GM23338 (cell line): ENCODE data around the gene MYO1A. TPM values are rescaled to one million over a fixed set of nuclear protein-coding genes. Genes with fewer than 3 reads are reported as not detected.

Source experiments
- ATAC-seq: fragments of 200-7000 bp; cut with Tn5 transposase; 3 replicates; pipeline ENCODE4 v1.9.1; 2020
- DNase-seq: peaks from one replicate; pipeline ENCODE4 v3.0.0-alpha.2; 2015; ENCODE audit warnings: low spot score
- H2AFZ ChIP-seq: fragments of 200-600 bp; sonication (generic); 2 replicates; pipeline ENCODE4 v1.8.0; 2016; ENCODE audit warnings: antibody characterized with exemption, mild to moderate bottlenecking, moderate library complexity
- H3F3A ChIP-seq: fragments of 200-600 bp; sonication (generic); replicated peaks from 2 replicates; pipeline ENCODE4 v1.8.0; 2017; ENCODE audit warnings: antibody characterized with exemption, mixed run types, low read depth
- H3K27ac ChIP-seq: fragments of 200-600 bp; sonication (generic); 2 replicates; pipeline ENCODE4 v1.6.1; 2016; ENCODE audit warnings: low read depth
- H3K27me3 ChIP-seq: fragments of 200-600 bp; sonication (generic); 2 replicates; pipeline ENCODE4 v1.8.0; 2016; ENCODE audit warnings: mild to moderate bottlenecking, mixed run types, moderate library complexity; ENCODE audit not compliant: insufficient read depth
- H3K36me3 ChIP-seq: fragments of 200-600 bp; sonication (generic); 2 replicates; pipeline ENCODE4 v1.8.0; 2016; ENCODE audit warnings: mild to moderate bottlenecking; ENCODE audit not compliant: insufficient read depth
- H3K4me1 ChIP-seq: fragments of 200-600 bp; sonication (generic); 2 replicates; pipeline ENCODE4 v1.8.0; 2016; ENCODE audit warnings: mild to moderate bottlenecking, moderate library complexity; ENCODE audit not compliant: insufficient read depth
- H3K4me2 ChIP-seq: fragments of 200-600 bp; sonication (generic); 2 replicates; pipeline ENCODE4 v1.7.1; 2017; ENCODE audit warnings: mixed run types
- H3K4me3 ChIP-seq: fragments of 200-600 bp; sonication (generic); 2 replicates; pipeline ENCODE4 v1.6.1; 2016; ENCODE audit warnings: mixed run types
- H3K79me2 ChIP-seq: fragments of 200-600 bp; sonication (generic); replicated peaks from 2 replicates; pipeline ENCODE4 v1.8.0; 2017; ENCODE audit warnings: mild to moderate bottlenecking; ENCODE audit not compliant: insufficient read depth
- H3K9me2 ChIP-seq: fragments of 200-600 bp; sonication (generic); 2 replicates; pipeline ENCODE4 v1.8.0; 2017; ENCODE audit not compliant: insufficient read depth
- H4K20me1 ChIP-seq: fragments of 200-600 bp; sonication (generic); replicated peaks from 2 replicates; pipeline ENCODE4 v1.8.0; 2017; ENCODE audit warnings: mild to moderate bottlenecking; ENCODE audit not compliant: insufficient read depth
- H3K27ac Mint-ChIP-seq: 2 replicates; pipeline ENCODE4 v1.8.0; 2020; ENCODE audit warnings: inconsistent platforms, mild to moderate bottlenecking, moderate library complexity, mixed read lengths
- H3K27me3 Mint-ChIP-seq: 3 replicates; pipeline ENCODE4 v1.8.0; 2022; ENCODE audit warnings: low read depth, mild to moderate bottlenecking, moderate library complexity, mixed read lengths, inconsistent platforms; ENCODE audit not compliant: insufficient read depth, poor library complexity
- H3K36me3 Mint-ChIP-seq: 3 replicates; pipeline ENCODE4 v1.8.0; 2021; ENCODE audit warnings: low read depth, mild to moderate bottlenecking, inconsistent platforms, moderate library complexity, mixed read lengths
- H3K4me1 Mint-ChIP-seq: 3 replicates; pipeline ENCODE4 v1.8.0; 2020; ENCODE audit warnings: mild to moderate bottlenecking, inconsistent platforms, mixed read lengths
- H3K4me3 Mint-ChIP-seq: 3 replicates; pipeline ENCODE4 v1.8.0; 2021; ENCODE audit warnings: moderate library complexity, mild to moderate bottlenecking, inconsistent platforms, mixed read lengths
- H3K9me3 Mint-ChIP-seq: 3 replicates; pipeline ENCODE4 v1.8.0; 2020; ENCODE audit warnings: moderate library complexity, mild to moderate bottlenecking, inconsistent platforms, mixed read lengths
- CREB1 ChIP-seq: fragments of 250-450 bp; sonication (Bioruptor Pico); IDR thresholded peaks from 2 replicates; pipeline ENCODE4 v1.5.0; 2020; ENCODE audit warnings: low read depth, mild to moderate bottlenecking, moderate library complexity
- CTCF ChIP-seq, 2 experiments: fragments of 200-600 bp in 1 of 2; sonication (generic) in 1 of 2; conservative IDR thresholded peaks; 2 replicates each; pipeline versions ENCODE4 v1.5.1 to v1.6.1; 2016 to 2017; ENCODE audit warnings: antibody characterized with exemption in 2 of 2, low read depth in 2 of 2, mild to moderate bottlenecking in 2 of 2, moderate library complexity in 1 of 2
- ETS1 ChIP-seq: IDR thresholded peaks from 2 replicates; pipeline ENCODE4 v1.6.1; 2016; ENCODE audit warnings: antibody characterized with exemption
- EZH2phosphoT487 ChIP-seq: fragments of 200-600 bp; sonication (generic); IDR thresholded peaks from one replicate; pipeline ENCODE4 v1.8.1; 2018; ENCODE audit warnings: antibody characterized with exemption; ENCODE audit not compliant: unreplicated experiment
- JUNB ChIP-seq: IDR thresholded peaks from one replicate; pipeline ENCODE4 v1.6.1; 2016; ENCODE audit warnings: antibody characterized with exemption; ENCODE audit not compliant: unreplicated experiment
- POLR2AphosphoS5 ChIP-seq: IDR thresholded peaks from 2 replicates; pipeline ENCODE4 v1.6.1; 2016; ENCODE audit warnings: antibody characterized with exemption, low read depth
- REST ChIP-seq: IDR thresholded peaks from one replicate; pipeline ENCODE4 v1.6.1; 2018; ENCODE audit warnings: antibody characterized with exemption; ENCODE audit not compliant: unreplicated experiment
- STAT1 ChIP-seq: IDR thresholded peaks from one replicate; pipeline ENCODE4 v1.6.1; 2016; ENCODE audit warnings: antibody characterized with exemption; ENCODE audit not compliant: unreplicated experiment
- ZNF114 ChIP-seq: fragments of 250-450 bp; sonication (Bioruptor Pico); IDR thresholded peaks from 2 replicates; pipeline ENCODE4 v1.5.0; 2020; ENCODE audit warnings: mild to moderate bottlenecking, moderate library complexity
- ZNF331 ChIP-seq: fragments of 250-450 bp; sonication (Bioruptor Pico); IDR thresholded peaks from 2 replicates; pipeline ENCODE4 v1.5.0; 2020; ENCODE audit warnings: low read depth, mild to moderate bottlenecking, moderate library complexity
- polyA plus RNA-seq: library from polyadenylated mRNA; unstranded; fragments of >200 nt; fragmentation: Nextera tagmentation; extraction: Ambion mirVana; gene quantifications from 2 replicates; pipeline ENCODE4 v1.2.1, GENCODE V29; 2016
- total RNA-seq: library from RNA; depleted of rRNA; stranded (reverse); fragments of >200 nt; shearing (Covaris generic); gene quantifications from 2 replicates; pipeline ENCODE4 v1.2.3, GENCODE V29; 2014

Gene MYO1A
- total and polyA plus RNA-seq, 2 experiments from 2014 or later = not detected

- ATAC-seq = no peak
- Mint-ChIP-seq H3K4me3 (no peak overlapping the region), H3K27me3 (no peaks in the 10 kb centered on the region), H3K9me3 (no peaks in the 10 kb centered on the region), H3K4me1 (peaks cover 2% of the 10 kb centered on the region; the same call in 1 of the 3 replicates), H3K27ac (no peak overlapping the region), H3K36me3 (peaks cover 12% of the 10 kb centered on the region; the same call in 2 of the 3 replicates)
- Histone ChIP-seq H2AFZ (no peak overlapping the region), H3K27ac (no peak overlapping the region), H3K79me2 (no peaks in the 10 kb centered on the region), H3K4me3 (no peak overlapping the region), H3K9me2 (no peaks in the 10 kb centered on the region; the same call in 1 of the 2 replicates), H3K4me2 (no peak overlapping the region), H3K27me3 (no peaks in the 10 kb centered on the region), H4K20me1 (peaks cover 4% of the 10 kb centered on the region; the same call in 1 of the 2 replicates), H3F3A (0 out of 2 replicates have a peak, but pooled peaks cover 2% of the 10 kb centered on the region), H3K36me3 (no peaks in the 10 kb centered on the region), H3K4me1 (no peaks in the 10 kb centered on the region)
- DNase-seq = no peak
- no peak for TF ChIP-seq CREB1
- no peak for TF ChIP-seq JUNB
- no peak for TF ChIP-seq EZH2phosphoT487
- no peak for TF ChIP-seq ZNF114 (CRISPR knock-in tag)
- no peak for TF ChIP-seq STAT1
- TF ChIP-seq ETS1 = no peak
- no peak for TF ChIP-seq REST
- TF ChIP-seq ZNF331 (CRISPR knock-in tag) = no peak
Observed at GRCh38 chr12:57051011-57051410, 1.1 kb upstream of the MYO1A start.

- DNase-seq (no peak), ATAC-seq (no peak)
- Histone ChIP-seq H3K4me2 (no peak overlapping the region), H3K4me3 (no peak overlapping the region), H3K27ac (no peak overlapping the region), H3F3A (0 out of 2 replicates have a peak, but pooled peaks cover 2% of the 10 kb centered on the region), H2AFZ (no peak overlapping the region), H3K4me1 (no peaks in the 10 kb centered on the region), H3K9me2 (no peaks in the 10 kb centered on the region; the same call in 1 of the 2 replicates), H3K79me2 (no peaks in the 10 kb centered on the region), H3K27me3 (no peaks in the 10 kb centered on the region), H4K20me1 (no peaks in the 10 kb centered on the region), H3K36me3 (no peaks in the 10 kb centered on the region)
- peaks cover 2% of the 10 kb centered on the region; the same call in 1 of the 3 replicates for H3K4me1 Mint-ChIP-seq
- H3K36me3 Mint-ChIP-seq = peaks cover 6% of the 10 kb centered on the region; the same call in 2 of the 3 replicates
- no peak overlapping the region for H3K27ac Mint-ChIP-seq
- H3K4me3 Mint-ChIP-seq = no peak overlapping the region
- no peaks in the 10 kb centered on the region for H3K9me3 Mint-ChIP-seq
- H3K27me3 Mint-ChIP-seq = no peaks in the 10 kb centered on the region
- TF ChIP-seq CTCF (conservative IDR thresholded peaks at IDR 0.05; ENCODE audit: low read depth in 2 of 2) (no peak), POLR2AphosphoS5 (no peak), ETS1 (no peak)
Observed at GRCh38 chr12:57049119-57049446, 846 bp downstream of the MYO1A start.
